ENCODE results near the gene COG7.

DNA sequence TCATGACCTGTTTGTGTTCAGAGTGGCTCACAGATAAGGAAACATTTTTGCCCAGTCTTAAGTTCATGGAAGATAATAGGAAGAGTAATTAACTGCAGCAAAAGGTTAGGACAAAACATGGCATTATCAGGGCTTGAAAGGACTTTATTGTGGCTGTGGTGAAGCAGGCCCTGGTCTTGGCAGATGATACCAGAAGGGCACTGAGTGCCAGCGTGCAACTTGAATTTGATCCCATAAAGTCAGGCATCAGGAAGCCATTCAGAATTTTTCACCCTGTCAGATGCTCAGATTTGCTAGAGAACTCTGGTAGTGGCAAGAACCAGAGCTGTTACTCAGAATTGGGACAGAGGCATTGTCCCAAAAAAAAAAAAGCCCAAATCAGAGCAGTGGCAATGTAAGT lies 11.2 kb upstream of the COG7 start:
- TF ChIP-seq POLR2A (IDR thresholded peaks at IDR 0.05; ENCODE audit: insufficient read depth in 1 of 2, low read depth in 2 of 2, low read length in 2 of 2) (no peak), GPN1 (CRISPR knock-in tag; IDR thresholded peaks at IDR 0.05; ENCODE audit: borderline replicate concordance) (no peak), SRF (IDR thresholded peaks at IDR 0.05; ENCODE audit: low read depth, low read length) (no peak), ZNF274 (CRISPR knock-in tag; IDR thresholded peaks at IDR 0.05) (no peak), ZNF484 (CRISPR knock-in tag; IDR thresholded peaks at IDR 0.05; ENCODE audit: borderline replicate concordance, low read depth) (no peak), ATAD3A (CRISPR knock-in tag; IDR thresholded peaks at IDR 0.05) (no peak)
- TF ChIP-seq, protein P1, sequence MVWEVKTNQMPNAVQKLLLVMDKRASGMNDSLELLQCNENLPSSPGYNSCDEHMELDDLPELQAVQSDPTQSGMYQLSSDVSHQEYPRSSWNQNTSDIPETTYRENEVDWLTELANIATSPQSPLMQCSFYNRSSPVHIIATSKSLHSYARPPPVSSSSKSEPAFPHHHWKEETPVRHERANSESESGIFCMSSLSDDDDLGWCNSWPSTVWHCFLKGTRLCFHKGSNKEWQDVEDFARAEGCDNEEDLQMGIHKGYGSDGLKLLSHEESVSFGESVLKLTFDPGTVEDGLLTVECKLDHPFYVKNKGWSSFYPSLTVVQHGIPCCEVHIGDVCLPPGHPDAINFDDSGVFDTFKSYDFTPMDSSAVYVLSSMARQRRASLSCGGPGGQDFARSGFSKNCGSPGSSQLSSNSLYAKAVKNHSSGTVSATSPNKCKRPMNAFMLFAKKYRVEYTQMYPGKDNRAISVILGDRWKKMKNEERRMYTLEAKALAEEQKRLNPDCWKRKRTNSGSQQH (CRISPR knock-in tag; IDR thresholded peaks at IDR 0.05; ENCODE audit: low read depth) = no peak

All from HepG2 (cell line).